Suprapubic skin (tissue), 4 donors: Measurements from ENCODE around the gene USP43. TPM values are rescaled to one million over a fixed set of nuclear protein-coding genes. Genes with fewer than 3 reads are reported as not detected.

ENCODE experiments used
- DNase-seq, 2 donors: peaks; one replicate each; pipeline ENCODE4 v3.0.0-alpha.2; 2019; ENCODE audit warnings: low spot score in 2 of 2
- H3K27ac ChIP-seq: fragments of 200-600 bp; sonication (generic); one replicate; pipeline ENCODE4 v1.5.1; 2019
- H3K27me3 ChIP-seq: fragments of 200-600 bp; sonication (generic); one replicate; pipeline ENCODE4 v1.5.1; 2019
- H3K36me3 ChIP-seq: fragments of 200-600 bp; sonication (generic); one replicate; pipeline ENCODE4 v1.5.1; 2019
- H3K4me1 ChIP-seq: fragments of 200-600 bp; sonication (generic); one replicate; pipeline ENCODE4 v1.5.1; 2019
- H3K4me3 ChIP-seq: fragments of 200-600 bp; sonication (generic); one replicate; pipeline ENCODE4 v1.5.1; 2019; ENCODE audit warnings: mild to moderate bottlenecking
- H3K9me3 ChIP-seq: fragments of 200-600 bp; sonication (generic); one replicate; pipeline ENCODE4 v1.5.1; 2019
- EP300 ChIP-seq: sonication (generic); formaldehyde crosslinking; IDR thresholded peaks from one replicate; pipeline ENCODE4 v1.6.1; 2017; ENCODE audit warnings: antibody characterized with exemption
- POLR2A ChIP-seq, 2 donors: fragments of 450-650 bp; IDR thresholded peaks; one replicate each; pipeline ENCODE4 v1.6.1; 2017; ENCODE audit warnings: antibody characterized with exemption in 2 of 2, mild to moderate bottlenecking in 2 of 2, moderate library complexity in 2 of 2
- POLR2AphosphoS5 ChIP-seq, 3 donors: sonication (generic); formaldehyde crosslinking; IDR thresholded peaks; one replicate each; pipeline ENCODE4 v1.6.1; 2017; ENCODE audit warnings: antibody characterized with exemption in 3 of 3
- WGBS: methylation state at CpG from one replicate; pipeline ENCODE4 v1.1.5; 2018; 5-methylcytosine and 5-hydroxymethylcytosine counted together
- total RNA-seq, 4 donors: library from RNA; depleted of rRNA; stranded (reverse); fragments of >200 nt; gene quantifications; one replicate each; pipeline ENCODE4 v1.1.0, GENCODE V29; 2016
- TF ChIP-seq, protein P1 (sequence below), 2 donors: fragments of 200-600 bp in 1 of 2; fragments of 450-650 bp in 1 of 2; sonication (generic) in 1 of 2; IDR thresholded peaks; one replicate each; pipeline ENCODE4 v1.5.1; 2016 to 2019; ENCODE audit warnings: antibody characterized with exemption in 2 of 2, mild to moderate bottlenecking in 1 of 2, moderate library complexity in 1 of 2

The USP43 gene
- total RNA-seq, 4 donors from 2014 or later, result 3.1 to 7.2 (median 4.2) TPM

DNA sequence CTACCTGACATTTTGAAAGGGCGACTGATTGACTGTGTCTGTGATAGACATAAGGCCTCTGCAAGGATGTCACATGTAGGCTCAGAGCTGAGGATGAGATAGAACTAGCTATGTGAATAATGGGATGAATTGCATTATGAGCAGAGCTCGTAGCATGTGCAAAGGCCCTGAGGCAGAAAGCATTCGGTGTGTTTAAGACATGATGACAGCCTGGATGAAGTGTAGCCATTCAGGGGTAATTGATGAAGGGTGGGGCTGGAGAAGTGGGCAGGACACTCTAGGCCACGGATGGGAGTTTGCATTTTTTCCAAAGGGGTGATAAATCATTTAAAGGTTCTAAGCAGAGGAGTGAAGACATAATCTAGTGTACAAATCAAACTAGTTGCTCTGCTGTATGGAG lies 62.6 kb downstream of the USP43 start:
- WGBS, result 80% methylated on average over 4 of the region's 4 CpGs
- no peaks in the 10 kb centered on the region for H3K36me3 ChIP-seq
- no peak overlapping the region for H3K27ac ChIP-seq
- H3K9me3 ChIP-seq, result no peaks in the 10 kb centered on the region
- no peaks in the 10 kb centered on the region for H3K4me1 ChIP-seq
- DNase-seq, result no peak
- no peaks in the 10 kb centered on the region for H3K27me3 ChIP-seq
- no peak for TF ChIP-seq EP300
- TF ChIP-seq, protein P1, sequence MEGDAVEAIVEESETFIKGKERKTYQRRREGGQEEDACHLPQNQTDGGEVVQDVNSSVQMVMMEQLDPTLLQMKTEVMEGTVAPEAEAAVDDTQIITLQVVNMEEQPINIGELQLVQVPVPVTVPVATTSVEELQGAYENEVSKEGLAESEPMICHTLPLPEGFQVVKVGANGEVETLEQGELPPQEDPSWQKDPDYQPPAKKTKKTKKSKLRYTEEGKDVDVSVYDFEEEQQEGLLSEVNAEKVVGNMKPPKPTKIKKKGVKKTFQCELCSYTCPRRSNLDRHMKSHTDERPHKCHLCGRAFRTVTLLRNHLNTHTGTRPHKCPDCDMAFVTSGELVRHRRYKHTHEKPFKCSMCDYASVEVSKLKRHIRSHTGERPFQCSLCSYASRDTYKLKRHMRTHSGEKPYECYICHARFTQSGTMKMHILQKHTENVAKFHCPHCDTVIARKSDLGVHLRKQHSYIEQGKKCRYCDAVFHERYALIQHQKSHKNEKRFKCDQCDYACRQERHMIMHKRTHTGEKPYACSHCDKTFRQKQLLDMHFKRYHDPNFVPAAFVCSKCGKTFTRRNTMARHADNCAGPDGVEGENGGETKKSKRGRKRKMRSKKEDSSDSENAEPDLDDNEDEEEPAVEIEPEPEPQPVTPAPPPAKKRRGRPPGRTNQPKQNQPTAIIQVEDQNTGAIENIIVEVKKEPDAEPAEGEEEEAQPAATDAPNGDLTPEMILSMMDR (IDR thresholded peaks at IDR 0.05), result no peak
- no peak for TF ChIP-seq POLR2AphosphoS5 (IDR thresholded peaks at IDR 0.05)
- TF ChIP-seq POLR2A (IDR thresholded peaks at IDR 0.05), result no peak
- no peak overlapping the region for H3K4me3 ChIP-seq

DNA sequence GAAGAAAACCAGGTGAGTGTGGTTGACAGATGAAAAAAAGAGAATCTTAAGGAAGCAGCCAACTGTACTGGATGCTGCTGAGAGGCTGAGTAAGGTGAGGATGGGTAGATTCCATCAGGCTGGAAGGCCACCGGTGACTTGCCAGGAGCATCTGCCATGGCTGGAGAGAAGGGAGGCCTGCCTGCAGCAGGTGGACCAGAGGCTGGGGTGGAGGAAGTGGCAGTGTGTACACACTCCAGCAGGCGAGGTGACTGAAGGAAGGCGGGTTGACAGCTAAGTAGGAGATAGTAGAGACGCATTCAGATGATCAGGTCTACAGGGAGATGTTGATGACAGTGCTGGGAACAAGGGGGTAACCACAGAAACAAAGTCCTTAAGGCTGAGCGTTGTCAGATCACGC lies 69.5 kb downstream of the USP43 start:
- 91% methylated on average over 6 of the region's 6 CpGs for WGBS
- TF ChIP-seq EP300 (no peak), POLR2A (IDR thresholded peaks at IDR 0.05) (no peak)
- Histone ChIP-seq H3K27me3 (no peaks in the 10 kb centered on the region), H3K27ac (no peak overlapping the region), H3K9me3 (no peaks in the 10 kb centered on the region), H3K4me3 (no peak overlapping the region), H3K36me3 (no peaks in the 10 kb centered on the region), H3K4me1 (no peaks in the 10 kb centered on the region)
- DNase-seq, result no peak

DNA sequence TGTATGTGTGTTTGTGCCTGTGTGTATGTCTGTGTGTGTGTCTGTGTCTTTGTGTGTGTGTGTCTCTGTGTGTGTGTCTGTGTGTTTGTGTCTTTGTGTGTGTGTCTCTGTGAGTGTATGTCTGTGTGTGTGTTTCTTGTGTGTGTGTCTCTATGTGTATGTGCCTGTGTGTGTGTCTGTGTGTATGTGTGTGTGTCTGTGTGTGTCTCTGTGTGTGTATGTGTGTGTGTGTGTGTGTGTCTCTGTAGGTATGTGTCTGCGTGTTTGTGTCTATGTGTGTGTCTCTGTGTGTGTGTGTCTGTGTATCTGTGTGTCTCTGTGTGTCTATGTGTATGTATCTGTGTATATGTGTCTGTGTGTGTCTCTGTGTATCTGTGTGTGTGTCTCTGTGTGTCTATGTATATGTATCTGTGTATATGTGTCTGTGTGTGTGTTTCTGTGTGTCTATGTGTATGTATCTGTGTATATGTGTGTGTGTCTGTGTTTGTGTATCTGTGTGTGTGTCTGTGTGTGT lies 70.2 kb downstream of the USP43 start:
- no peak overlapping the region for H3K4me3 ChIP-seq
- DNase-seq, result no peak
- H3K27ac ChIP-seq, result no peak overlapping the region
- TF ChIP-seq EP300 (no peak), POLR2AphosphoS5 (IDR thresholded peaks at IDR 0.05) (no peak)
- TF ChIP-seq, protein P1 (IDR thresholded peaks at IDR 0.05), result no peak
- no peaks in the 10 kb centered on the region for H3K9me3 ChIP-seq
- no peaks in the 10 kb centered on the region for H3K36me3 ChIP-seq
- WGBS, result 93% methylated on average over 1 of the region's 1 CpG
- no peaks in the 10 kb centered on the region for H3K27me3 ChIP-seq
- no peaks in the 10 kb centered on the region for H3K4me1 ChIP-seq

DNA sequence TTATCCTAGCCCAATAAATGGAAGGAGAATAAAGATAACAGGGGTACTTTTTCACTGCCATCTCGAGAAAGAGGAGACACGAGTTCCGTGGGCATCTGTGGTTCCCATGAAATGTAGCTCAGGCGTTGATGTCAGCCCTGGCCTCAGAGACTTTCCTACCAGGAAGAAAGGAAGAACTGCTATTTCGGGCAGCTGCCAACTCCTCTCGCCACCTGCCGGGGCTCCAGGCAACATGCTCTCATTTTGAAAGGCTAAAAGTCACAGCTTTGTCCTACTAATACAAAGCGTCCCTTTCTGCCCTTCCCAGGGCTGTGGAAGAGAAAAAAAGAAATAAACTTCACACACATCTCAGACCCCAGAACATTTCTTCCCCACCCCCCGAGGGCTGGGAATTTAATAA lies 80.3 kb downstream of the USP43 start:
- no peak for DNase-seq
- 42% methylated on average over 9 of the region's 9 CpGs for WGBS
- no peaks in the 10 kb centered on the region for H3K4me1 ChIP-seq
- TF ChIP-seq POLR2AphosphoS5 (IDR thresholded peaks at IDR 0.05), result no peak
- no peak for TF ChIP-seq EP300
- no peak for TF ChIP-seq POLR2A (IDR thresholded peaks at IDR 0.05)
- TF ChIP-seq, protein P1 (IDR thresholded peaks at IDR 0.05), result no peak
- no peak overlapping the region for H3K4me3 ChIP-seq
- H3K36me3 ChIP-seq, result no peaks in the 10 kb centered on the region
- no peaks in the 10 kb centered on the region for H3K27me3 ChIP-seq
- H3K27ac ChIP-seq, result no peak overlapping the region
- no peaks in the 10 kb centered on the region for H3K9me3 ChIP-seq

DNA sequence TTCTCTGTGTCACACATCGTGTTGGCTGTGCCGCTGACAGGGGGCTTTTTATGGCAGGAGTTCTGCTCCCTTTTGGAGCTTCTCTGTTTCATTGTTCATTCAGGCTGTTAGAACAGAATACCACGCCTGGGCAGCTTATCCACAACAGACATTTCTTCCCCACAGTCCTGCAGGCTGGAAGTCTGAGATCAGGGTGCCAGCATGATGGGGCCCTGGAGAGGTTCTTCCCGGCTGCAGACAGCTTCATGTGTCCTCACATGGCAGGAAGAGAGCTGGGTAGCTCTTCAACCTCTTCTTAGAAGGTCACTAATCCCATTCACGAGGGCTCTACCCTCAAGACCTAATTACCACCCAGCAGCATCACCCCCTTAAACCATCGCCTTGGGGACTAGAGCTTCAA lies 81.0 kb downstream of the USP43 start:
- no peak overlapping the region for H3K27ac ChIP-seq
- H3K9me3 ChIP-seq, result no peaks in the 10 kb centered on the region
- TF ChIP-seq, protein P1 (IDR thresholded peaks at IDR 0.05), result no peak
- TF ChIP-seq POLR2A (IDR thresholded peaks at IDR 0.05), result no peak
- 61% methylated on average over 6 of the region's 6 CpGs for WGBS
- no peaks in the 10 kb centered on the region for H3K4me1 ChIP-seq
- H3K36me3 ChIP-seq, result no peaks in the 10 kb centered on the region
- H3K4me3 ChIP-seq, result no peak overlapping the region
- DNase-seq, result no peak
- H3K27me3 ChIP-seq, result no peaks in the 10 kb centered on the region

DNA sequence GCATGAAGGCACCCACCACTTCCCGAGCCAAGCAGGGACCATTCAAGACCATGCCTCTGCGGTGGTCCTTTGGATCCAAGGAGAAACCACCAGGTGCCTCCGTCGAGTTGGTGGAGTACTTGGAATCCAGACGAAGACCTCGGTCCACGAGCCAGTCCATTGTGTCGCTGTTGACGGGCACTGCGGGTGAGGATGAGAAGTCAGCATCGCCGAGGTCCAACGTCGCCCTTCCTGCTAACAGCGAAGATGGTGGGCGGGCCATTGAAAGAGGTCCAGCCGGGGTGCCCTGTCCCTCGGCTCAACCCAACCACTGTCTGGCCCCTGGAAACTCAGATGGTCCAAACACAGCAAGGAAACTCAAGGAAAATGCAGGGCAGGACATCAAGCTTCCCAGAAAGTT lies 82.7 kb downstream of the USP43 start:
- Histone ChIP-seq H3K9me3 (no peaks in the 10 kb centered on the region), H3K27me3 (no peaks in the 10 kb centered on the region), H3K27ac (no peak overlapping the region), H3K4me3 (no peak overlapping the region), H3K4me1 (no peaks in the 10 kb centered on the region), H3K36me3 (no peaks in the 10 kb centered on the region)
- WGBS, result 93% methylated on average over 17 of the region's 18 CpGs
- TF ChIP-seq EP300 (no peak), POLR2AphosphoS5 (IDR thresholded peaks at IDR 0.05) (no peak)
- TF ChIP-seq, protein P1 (IDR thresholded peaks at IDR 0.05), result no peak
- DNase-seq, result no peak
